CD4-positive, alpha-beta T cell treated with Interleukin-4 for 1 hour (primary cell): ENCODE data around the gene NCBP1.
"Not testable (repeated sequence)": the region's sequence is repeated elsewhere in the genome, so short reads cannot be mapped to it uniquely, and the experiment has no call there.

Experiments used
- DNase-seq, 2 donors: peaks; one replicate each; pipeline ENCODE4 v3.0.0-alpha.2; 2020 to 2022

Gene NCBP1

GRCh38 chr9:97675655-97676054 lies 42.0 kb downstream of the NCBP1 start:
- DNase-seq, result no peak

- DNase-seq, result no peak
These were observed 48.6 kb downstream of the NCBP1 start for GRCh38 chr9:97682242-97682641.

- no peak for DNase-seq
These were observed 55.0 kb downstream of the NCBP1 start for GRCh38 chr9:97688654-97689053.

- DNase-seq, result no peak
These were observed 56.0 kb downstream of the NCBP1 start for GRCh38 chr9:97689401-97690180.

GRCh38 chr9:97694769-97695168 lies 61.1 kb downstream of the NCBP1 start:
- DNase-seq, result no peak

- no peak for DNase-seq
These were observed 61.8 kb downstream of the NCBP1 start for GRCh38 chr9:97695390-97695789.

- peak in 1 of 2 donors; percentile 8 for DNase-seq
These were observed 62.6 kb downstream of the NCBP1 start for GRCh38 chr9:97695995-97696802.

GRCh38 chr9:97696803-97697601 lies 63.4 kb downstream of the NCBP1 start, which contains the start of gene XPA:
XPA (minus strand) TSS chr9:97697340; CDS start chr9:97697292, 48 bp downstream.
- DNase-seq, result peak; percentile 97 to 98

GRCh38 chr9:97697837-97698236 lies 64.2 kb downstream of the NCBP1 start:
- DNase-seq, result no peak

GRCh38 chr9:97698865-97699264 lies 65.2 kb downstream of the NCBP1 start:
- no peak for DNase-seq

- peak in 1 of 2 donors; percentile 22 for DNase-seq
These were observed 65.7 kb downstream of the NCBP1 start for GRCh38 chr9:97699281-97699680.

- DNase-seq, result not testable (repeated sequence)
These were observed 66.2 kb downstream of the NCBP1 start for GRCh38 chr9:97699824-97700223.

GRCh38 chr9:97703437-97704344 lies 70.1 kb downstream of the NCBP1 start:
- no peak for DNase-seq

- DNase-seq, result no peak
These were observed 70.7 kb downstream of the NCBP1 start for GRCh38 chr9:97704345-97704677.

GRCh38 chr9:97704851-97705250 lies 71.2 kb downstream of the NCBP1 start:
- DNase-seq, result no peak

GRCh38 chr9:97705354-97705950 lies 71.8 kb downstream of the NCBP1 start:
- DNase-seq, result peak in 1 of 2 donors; percentile 50

GRCh38 chr9:97706246-97706645 lies 72.6 kb downstream of the NCBP1 start:
- no peak for DNase-seq

- peak; percentile 64 to 76 for DNase-seq
These were observed 77.0 kb downstream of the NCBP1 start for GRCh38 chr9:97710356-97711222.

- no peak for DNase-seq
These were observed 77.6 kb downstream of the NCBP1 start for GRCh38 chr9:97711223-97711626.

GRCh38 chr9:97714435-97714834 lies 80.8 kb downstream of the NCBP1 start:
- no peak for DNase-seq

- DNase-seq, result no peak
These were observed 84.2 kb downstream of the NCBP1 start for GRCh38 chr9:97717866-97718265.
